T-helper 2 cell treated with Interferon-gamma antibody and Interleukin-4, amounts not matched to agents 5 μg/mL and 100 μg/mL, for 36 hours (primary cell): ENCODE measurements around the gene REXO2.

Experiments used
- DNase-seq: peaks from one replicate; pipeline ENCODE4 v3.0.0; 2021; ENCODE audit warnings: low spot score
- H3K27ac Mint-ChIP-seq: one replicate; pipeline ENCODE4 v1.8.0; 2021; ENCODE audit warnings: mild to moderate bottlenecking, mixed read lengths
- H3K27me3 Mint-ChIP-seq: one replicate; pipeline ENCODE4 v1.8.0; 2021; ENCODE audit warnings: low read depth, mixed read lengths
- H3K36me3 Mint-ChIP-seq: one replicate; pipeline ENCODE4 v1.8.0; 2021; ENCODE audit warnings: low read depth, mixed read lengths
- H3K4me1 Mint-ChIP-seq: one replicate; pipeline ENCODE4 v1.8.0; 2021; ENCODE audit warnings: low read depth, mixed read lengths
- H3K4me3 Mint-ChIP-seq: one replicate; pipeline ENCODE4 v1.8.0; 2022; ENCODE audit warnings: mild to moderate bottlenecking, moderate library complexity, mixed read lengths
- H3K9me3 Mint-ChIP-seq: one replicate; pipeline ENCODE4 v1.8.0; 2021; ENCODE audit warnings: mixed read lengths

Gene REXO2

GRCh38 chr11:114439229-114440120 lies at the start of gene REXO2:
Gene REXO2 (plus strand): TSS chr11:114439467. CDS start chr11:114439529, 62 bp downstream.
- Mint-ChIP-seq H3K4me3 (peak within 1 kb of the TSS; percentile 96), H3K36me3 (peaks cover 28% of the 10 kb centered on the region), H3K27ac (peak within 1 kb of the TSS; percentile 91), H3K4me1 (peaks cover 32% of the 10 kb centered on the region), H3K9me3 (no peaks in the 10 kb centered on the region), H3K27me3 (no peaks in the 10 kb centered on the region)
- peak; percentile 93 for DNase-seq

GRCh38 chr11:114392735-114393667 lies 46.3 kb upstream of the REXO2 start:
- no peak overlapping the region for H3K4me3 Mint-ChIP-seq
- peaks cover 5% of the 10 kb centered on the region for H3K27me3 Mint-ChIP-seq
- no peak for DNase-seq
- H3K36me3 Mint-ChIP-seq = no peaks in the 10 kb centered on the region
- no peak overlapping the region for H3K27ac Mint-ChIP-seq
- no peaks in the 10 kb centered on the region for H3K9me3 Mint-ChIP-seq
- H3K4me1 Mint-ChIP-seq = no peaks in the 10 kb centered on the region

GRCh38 chr11:114395736-114396135 lies 43.5 kb upstream of the REXO2 start:
- Mint-ChIP-seq H3K27ac (no peak overlapping the region), H3K9me3 (no peaks in the 10 kb centered on the region), H3K4me1 (peaks cover 12% of the 10 kb centered on the region), H3K4me3 (no peak overlapping the region), H3K27me3 (peaks cover 5% of the 10 kb centered on the region), H3K36me3 (peaks cover 3% of the 10 kb centered on the region)
- DNase-seq = no peak

- Mint-ChIP-seq H3K36me3 (peaks cover 3% of the 10 kb centered on the region), H3K9me3 (no peaks in the 10 kb centered on the region), H3K27me3 (peaks cover 5% of the 10 kb centered on the region), H3K27ac (no peak overlapping the region), H3K4me1 (peaks cover 12% of the 10 kb centered on the region), H3K4me3 (no peak overlapping the region)
- DNase-seq = no peak
Observed at GRCh38 chr11:114396916-114397315, 42.4 kb upstream of the REXO2 start.

- Mint-ChIP-seq H3K36me3 (peaks cover 6% of the 10 kb centered on the region), H3K27ac (no peak overlapping the region), H3K4me1 (peaks cover 14% of the 10 kb centered on the region), H3K9me3 (no peaks in the 10 kb centered on the region), H3K4me3 (no peak overlapping the region), H3K27me3 (peaks cover 5% of the 10 kb centered on the region)
- no peak for DNase-seq
Observed at GRCh38 chr11:114397349-114397982, 41.8 kb upstream of the REXO2 start.

- no peak overlapping the region for H3K27ac Mint-ChIP-seq
- H3K9me3 Mint-ChIP-seq = no peaks in the 10 kb centered on the region
- peaks cover 12% of the 10 kb centered on the region for H3K36me3 Mint-ChIP-seq
- peak overlapping the region; percentile 90 for H3K4me3 Mint-ChIP-seq
- DNase-seq = no peak
- H3K4me1 Mint-ChIP-seq = peaks cover 18% of the 10 kb centered on the region
- H3K27me3 Mint-ChIP-seq = no peaks in the 10 kb centered on the region
Observed at GRCh38 chr11:114398303-114398920, 40.9 kb upstream of the REXO2 start.

GRCh38 chr11:114399490-114400215 lies 39.6 kb upstream of the REXO2 start:
- Mint-ChIP-seq H3K4me1 (peaks cover 24% of the 10 kb centered on the region), H3K27me3 (no peaks in the 10 kb centered on the region), H3K9me3 (no peaks in the 10 kb centered on the region), H3K4me3 (peak overlapping the region; percentile 90), H3K27ac (peak overlapping the region; percentile 97), H3K36me3 (peaks cover 17% of the 10 kb centered on the region)
- no peak for DNase-seq

- no peaks in the 10 kb centered on the region for H3K9me3 Mint-ChIP-seq
- DNase-seq = peak; percentile 98
- peak within 1 kb of the TSS; percentile 90 for H3K4me3 Mint-ChIP-seq
- peaks cover 29% of the 10 kb centered on the region for H3K4me1 Mint-ChIP-seq
- no peaks in the 10 kb centered on the region for H3K27me3 Mint-ChIP-seq
- H3K27ac Mint-ChIP-seq = peak within 1 kb of the TSS; percentile 97
- H3K36me3 Mint-ChIP-seq = peaks cover 23% of the 10 kb centered on the region
Observed at GRCh38 chr11:114400216-114400914, 38.9 kb upstream of the REXO2 start, which contains the start of the genes C11orf71 and RBM7. Gene C11orf71 (minus strand): TSS chr11:114400511. CDS start chr11:114400331, 180 bp downstream. Gene RBM7 (plus strand): TSS chr11:114400666. CDS start chr11:114400672, 6 bp downstream.

GRCh38 chr11:114400915-114401223 lies 38.4 kb upstream of the REXO2 start:
- H3K27me3 Mint-ChIP-seq = no peaks in the 10 kb centered on the region
- peaks cover 28% of the 10 kb centered on the region for H3K36me3 Mint-ChIP-seq
- H3K4me1 Mint-ChIP-seq = peaks cover 31% of the 10 kb centered on the region
- H3K27ac Mint-ChIP-seq = peak overlapping the region; percentile 97
- no peak for DNase-seq
- no peaks in the 10 kb centered on the region for H3K9me3 Mint-ChIP-seq
- H3K4me3 Mint-ChIP-seq = peak overlapping the region; percentile 90

- peaks cover 32% of the 10 kb centered on the region for H3K36me3 Mint-ChIP-seq
Observed at GRCh38 chr11:114401311-114401710, 38.0 kb upstream of the REXO2 start.

GRCh38 chr11:114412946-114413345 lies 26.3 kb upstream of the REXO2 start:
- H3K27me3 Mint-ChIP-seq = no peaks in the 10 kb centered on the region
- H3K4me1 Mint-ChIP-seq = no peaks in the 10 kb centered on the region
- DNase-seq = no peak
- no peak overlapping the region for H3K27ac Mint-ChIP-seq
- H3K36me3 Mint-ChIP-seq = peaks cover 24% of the 10 kb centered on the region
- no peak overlapping the region for H3K4me3 Mint-ChIP-seq
- H3K9me3 Mint-ChIP-seq = no peaks in the 10 kb centered on the region

More at GRCh38 chr11:114401311-114401710, 38.0 kb upstream of the REXO2 start:
- Mint-ChIP-seq H3K9me3 (no peaks in the 10 kb centered on the region), H3K27ac (peak overlapping the region; percentile 97), H3K4me3 (peak overlapping the region; percentile 90), H3K27me3 (no peaks in the 10 kb centered on the region), H3K4me1 (peaks cover 31% of the 10 kb centered on the region)
- no peak for DNase-seq

GRCh38 chr11:114413958-114414357 lies 25.3 kb upstream of the REXO2 start:
- Mint-ChIP-seq H3K27ac (no peak overlapping the region), H3K27me3 (no peaks in the 10 kb centered on the region), H3K4me3 (no peak overlapping the region), H3K4me1 (no peaks in the 10 kb centered on the region), H3K36me3 (peaks cover 19% of the 10 kb centered on the region), H3K9me3 (no peaks in the 10 kb centered on the region)
- no peak for DNase-seq
